Fibroblast of skin of scalp (primary cell): Measurements from ENCODE around the gene FAM219B.
"Not testable (repeated sequence)": the region's sequence is repeated elsewhere in the genome, so short reads cannot be mapped to it uniquely, and the experiment has no call there.

ENCODE experiments used
- DNase-seq: peaks from one replicate; pipeline ENCODE4 v3.0.0-alpha.2; 2013

FAM219B gene

GRCh38 chr15:74902295-74903075 is 4.2 kb downstream of the FAM219B start:
- no peak for DNase-seq

- DNase-seq: peak; percentile 51
Observed at GRCh38 chr15:74901612-74902063, 5.0 kb downstream of the FAM219B start.

GRCh38 chr15:74897300-74897701 is 9.3 kb downstream of the FAM219B start:
- DNase-seq: no peak

- DNase-seq: no peak
Observed at GRCh38 chr15:74896316-74896715, 10.3 kb downstream of the FAM219B start.

- no peak for DNase-seq
Observed at GRCh38 chr15:74895830-74896229, 10.8 kb downstream of the FAM219B start.

- DNase-seq: not testable (repeated sequence)
Observed at GRCh38 chr15:74894383-74894782, 12.3 kb downstream of the FAM219B start.

- no peak for DNase-seq
Observed at GRCh38 chr15:74893627-74894026, 13.0 kb downstream of the FAM219B start.

- DNase-seq: no peak
Observed at GRCh38 chr15:74892931-74893330, 13.7 kb downstream of the FAM219B start.

GRCh38 chr15:74892313-74892712 is 14.3 kb downstream of the FAM219B start:
- no peak for DNase-seq

- DNase-seq: no peak
Observed at GRCh38 chr15:74891469-74891868, 15.2 kb downstream of the FAM219B start.

GRCh38 chr15:74890665-74890960 is 16.0 kb downstream of the FAM219B start:
- no peak for DNase-seq

- peak; percentile 81 for DNase-seq
Observed at GRCh38 chr15:74889883-74890664, 16.6 kb downstream of the FAM219B start, which contains the start of gene MPI. Gene MPI (plus strand): TSS chr15:74890042. CDS start chr15:74890074, 32 bp downstream.

- peak; percentile 50 for DNase-seq
Observed at GRCh38 chr15:74889390-74889882, 17.2 kb downstream of the FAM219B start.

GRCh38 chr15:74888716-74889115 is 17.9 kb downstream of the FAM219B start:
- DNase-seq: no peak

GRCh38 chr15:74887537-74888193 is 19.0 kb downstream of the FAM219B start:
- not testable (repeated sequence) for DNase-seq

- no peak for DNase-seq
Observed at GRCh38 chr15:74885461-74885860, 21.2 kb downstream of the FAM219B start.

GRCh38 chr15:74884428-74885223 is 22.0 kb downstream of the FAM219B start:
- peak; percentile 16 for DNase-seq

- DNase-seq: no peak
Observed at GRCh38 chr15:74882528-74882927, 24.1 kb downstream of the FAM219B start.

- no peak for DNase-seq
Observed at GRCh38 chr15:74878273-74878672, 28.4 kb downstream of the FAM219B start.

- DNase-seq: peak; percentile 55
Observed at GRCh38 chr15:74873756-74874424, 32.8 kb downstream of the FAM219B start.

GRCh38 chr15:74873036-74873755 is 33.5 kb downstream of the FAM219B start, which contains the start of gene SCAMP2:
Gene SCAMP2 (minus strand): TSS chr15:74873365. CDS start chr15:74873255, 110 bp downstream.
- peak; percentile 95 for DNase-seq
